M059J (cell line): ENCODE results near the gene ME1. TPM values are rescaled to one million over a fixed set of nuclear protein-coding genes. Genes with fewer than 3 reads are reported as not detected.
A peak's percentile ranks its signal among the peaks of the same experiment; 100 is the strongest.
"Not testable (repeated sequence)": the region's sequence is repeated elsewhere in the genome, so short reads cannot be mapped to it uniquely, and the experiment has no call there.

Source experiments
- DNase-seq: peaks from one replicate; pipeline ENCODE4 v3.0.0-alpha.2; 2012; ENCODE audit warnings: low read depth
- total RNA-seq: library from RNA; depleted of rRNA; stranded (reverse); fragments of >200 nt; shearing (Covaris generic); gene quantifications from 2 replicates; pipeline ENCODE4 v1.2.3, GENCODE V29; 2014

Gene ME1
- total RNA-seq, 1 experiment from 2014 or later, result 11.6 TPM

DNA sequence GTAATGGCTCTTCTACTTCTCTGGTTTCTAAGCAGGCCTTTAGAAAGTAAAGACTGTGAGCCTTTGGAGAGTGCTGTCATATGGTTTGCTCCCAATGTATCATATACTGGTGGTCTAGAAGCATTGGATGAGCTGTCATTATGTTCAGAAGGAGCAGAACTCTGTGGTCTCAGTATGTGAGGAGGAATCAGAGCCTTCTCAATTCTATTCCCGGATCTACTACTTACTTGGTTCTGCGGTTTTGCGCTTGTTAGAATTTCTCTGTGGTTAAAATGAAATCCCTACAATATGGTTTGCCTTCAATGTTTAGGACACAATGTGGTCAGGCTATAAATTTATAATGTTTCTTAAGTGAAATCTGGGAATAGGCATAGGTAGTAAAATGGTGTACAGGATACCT lies 173.1 kb downstream of the ME1 start:
- DNase-seq, result peak; percentile 44

DNA sequence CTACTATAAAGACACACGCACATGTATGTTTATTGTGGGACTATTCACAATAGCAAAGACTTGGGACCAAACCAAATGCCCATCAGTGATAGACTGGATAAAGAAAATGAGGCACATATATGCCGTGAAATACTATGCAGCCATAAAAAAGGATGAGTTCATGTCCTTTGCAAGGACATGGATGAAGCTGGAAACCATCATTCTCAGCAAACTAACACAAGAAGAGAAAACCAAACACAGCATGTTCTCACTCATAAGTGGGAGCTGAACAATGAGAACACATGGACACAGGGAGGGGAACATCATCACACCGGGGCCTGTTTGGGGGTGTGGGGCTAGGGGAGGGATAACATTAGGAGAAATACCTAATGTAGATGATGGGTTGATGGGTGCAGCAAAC lies 174.1 kb downstream of the ME1 start:
- DNase-seq, result not testable (repeated sequence)

DNA sequence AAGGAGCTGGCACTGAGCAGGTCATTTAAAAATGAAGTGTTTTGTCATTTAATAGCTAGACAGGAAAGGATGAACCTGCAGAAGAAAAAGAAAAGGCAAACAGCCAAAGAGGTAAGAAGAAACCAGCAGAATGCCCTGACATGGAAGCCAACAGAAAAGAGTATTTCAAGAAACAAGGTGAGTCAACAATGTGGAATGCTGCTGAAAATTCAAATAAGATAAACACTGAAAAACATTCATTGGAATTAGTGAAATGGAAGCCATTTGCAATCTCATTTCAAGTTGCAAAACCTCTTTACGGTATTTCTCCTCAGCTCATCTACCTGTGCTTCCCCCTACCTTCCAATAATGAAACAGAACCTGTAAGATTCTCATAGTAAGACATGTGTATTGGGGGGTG lies 178.1 kb downstream of the ME1 start:
- DNase-seq, result peak; percentile 86

DNA sequence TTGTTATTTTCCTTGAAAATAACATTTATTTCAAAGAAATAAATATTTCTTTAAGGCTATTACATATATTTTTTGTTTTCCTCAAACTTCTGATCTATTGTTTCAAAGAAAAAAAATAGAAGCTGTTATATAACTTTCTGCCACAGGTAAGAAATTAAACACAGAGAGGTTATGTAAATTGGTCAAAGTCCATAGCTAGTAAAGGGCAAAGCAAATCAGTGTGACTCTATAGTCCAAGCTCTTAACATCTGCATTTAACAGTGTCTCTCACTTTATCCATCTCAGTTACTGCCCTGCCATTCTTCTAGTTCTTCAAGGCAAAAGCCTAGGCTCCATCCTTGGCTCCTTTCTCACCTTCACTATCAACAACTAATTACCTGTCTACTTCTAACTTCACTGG lies 180.6 kb downstream of the ME1 start:
- no peak for DNase-seq

DNA sequence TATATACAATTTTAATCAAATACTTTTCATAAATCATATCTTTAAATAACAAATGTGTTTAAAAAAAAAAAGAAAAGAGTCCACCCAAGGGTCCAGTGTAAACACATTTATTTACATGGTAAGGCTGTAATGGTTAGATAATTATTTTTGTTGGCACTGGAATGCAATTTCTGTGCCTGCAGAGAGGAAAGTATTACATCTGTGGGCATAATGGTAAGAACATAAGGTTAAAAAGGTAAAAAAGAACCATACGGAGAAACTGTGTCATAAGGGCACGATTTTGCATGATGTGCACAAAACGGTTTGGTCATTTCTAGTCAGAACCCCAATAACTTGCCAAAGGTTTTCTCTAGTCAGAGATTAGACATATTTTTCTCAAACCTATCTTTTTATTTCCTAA lies 183.4 kb downstream of the ME1 start:
- DNase-seq, result no peak

DNA sequence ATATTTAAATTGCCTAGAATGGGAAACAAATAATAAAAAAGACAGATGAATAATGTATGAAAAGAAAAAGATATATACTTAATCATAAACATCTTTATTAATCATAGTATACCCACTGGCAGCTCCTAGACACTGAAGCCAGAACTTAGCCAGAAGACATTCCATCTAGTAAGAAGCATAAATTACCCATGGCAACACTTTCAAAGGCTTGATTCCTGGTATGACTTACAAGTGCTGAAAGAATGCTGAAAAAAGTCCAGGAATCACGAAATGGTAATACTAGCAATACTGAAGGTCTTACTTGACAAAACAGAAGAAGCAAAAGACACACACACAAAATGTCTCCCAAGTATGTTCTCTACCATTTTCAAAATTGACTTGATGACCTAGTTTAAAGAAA lies 199.7 kb downstream of the ME1 start:
- DNase-seq, result peak; percentile 9

DNA sequence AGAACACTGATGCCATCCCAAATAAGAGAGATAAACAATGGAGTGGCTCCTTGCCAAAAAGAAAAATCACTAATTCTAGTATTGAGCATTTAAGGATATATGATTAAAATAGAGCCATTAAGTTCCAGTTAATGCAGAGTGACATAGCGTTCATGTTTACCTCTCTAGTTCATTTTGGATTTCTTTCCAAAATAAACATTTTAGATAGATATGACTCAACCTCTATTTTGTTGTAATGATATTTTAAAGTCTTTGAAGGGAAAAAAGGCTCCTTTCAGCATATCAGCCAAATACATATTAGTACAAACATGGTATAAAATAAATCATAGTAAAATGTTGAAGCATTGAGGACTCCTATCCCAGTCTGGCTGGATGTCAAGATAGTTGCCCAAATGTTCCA lies 204.3 kb downstream of the ME1 start:
- DNase-seq, result no peak

DNA sequence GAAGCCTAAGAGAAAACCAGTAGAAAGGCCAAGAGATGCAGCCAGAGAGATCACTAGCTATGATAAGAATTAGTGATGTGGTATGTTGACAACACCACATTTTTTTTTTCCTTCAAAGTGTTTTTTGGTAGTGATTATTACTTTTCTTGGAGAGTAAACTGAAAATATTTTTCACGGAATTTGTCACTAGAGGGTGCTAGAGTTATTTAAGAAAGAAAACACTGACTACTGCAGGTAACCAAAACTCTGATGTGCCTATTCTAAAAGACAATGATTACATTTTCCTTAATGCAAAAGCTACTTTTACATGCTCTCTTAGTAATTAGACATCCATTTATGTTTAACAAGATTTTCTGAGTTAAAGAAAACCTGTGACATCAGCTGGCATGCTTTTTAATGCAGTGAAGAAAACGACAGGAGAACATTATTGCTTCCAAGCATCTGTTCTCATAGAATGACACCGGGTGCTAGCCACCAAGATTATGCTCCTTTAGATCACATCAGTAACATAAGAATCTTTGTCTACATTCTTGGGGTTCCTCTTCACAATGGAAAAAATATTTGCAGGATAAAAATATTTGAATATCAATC lies 208.9 kb downstream of the ME1 start:
- peak; percentile 56 for DNase-seq

DNA sequence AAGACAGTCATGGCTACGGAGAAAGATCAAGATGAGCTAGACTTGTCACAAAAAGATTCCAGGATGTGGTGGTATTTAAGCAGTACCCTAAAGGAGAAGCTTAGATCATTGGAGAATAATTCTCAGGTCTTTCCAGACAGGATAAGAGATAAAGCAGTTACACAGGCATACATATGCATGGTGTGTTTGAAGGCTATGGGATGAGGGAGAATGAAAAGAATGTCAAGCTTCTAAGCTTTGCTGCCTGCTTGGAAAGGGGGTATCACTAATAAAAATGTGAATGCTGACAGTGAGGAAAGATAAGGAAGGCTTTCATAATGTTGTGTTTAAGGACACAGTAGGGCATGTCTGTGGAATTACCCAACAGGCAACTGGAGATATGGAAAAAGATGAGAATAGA lies 209.6 kb downstream of the ME1 start:
- no peak for DNase-seq

DNA sequence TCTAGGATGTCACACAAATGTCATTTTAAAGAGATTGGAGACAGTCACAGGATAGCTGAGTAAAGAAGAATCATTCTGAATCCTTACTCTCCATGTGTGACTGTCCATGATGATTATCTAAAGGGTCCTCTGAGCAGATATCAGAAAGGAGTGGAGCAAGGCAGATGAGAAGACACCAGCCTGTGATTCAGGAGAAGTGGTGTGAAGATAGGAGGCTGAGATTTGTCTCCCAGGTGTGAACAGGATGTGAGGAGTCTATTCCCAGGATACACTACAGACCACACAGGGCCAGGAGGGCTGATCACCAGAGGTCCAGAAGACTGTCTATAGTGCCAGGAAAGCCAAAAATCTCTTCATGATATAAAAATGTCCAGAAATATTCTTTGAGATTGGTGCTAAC lies 210.7 kb downstream of the ME1 start:
- no peak for DNase-seq

DNA sequence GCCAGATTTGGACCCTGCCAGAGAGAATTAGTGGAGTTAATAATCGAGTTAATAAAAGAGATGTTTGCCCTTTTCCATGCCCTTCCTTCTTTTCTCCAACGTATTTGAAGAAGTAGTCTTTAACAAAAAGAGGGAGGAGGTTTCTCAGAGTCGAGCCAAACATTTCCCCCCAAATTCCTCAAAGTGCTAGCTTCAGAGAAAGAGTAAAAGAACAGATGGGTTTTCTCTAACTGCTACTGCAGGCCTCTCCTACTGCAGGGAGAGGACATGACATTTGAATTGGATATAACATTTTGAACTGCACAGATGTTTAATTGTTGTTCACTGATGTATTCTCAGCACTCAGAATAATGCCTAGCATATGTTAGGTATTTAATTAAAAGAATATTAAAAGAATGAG lies 212.2 kb downstream of the ME1 start:
- DNase-seq, result no peak

DNA sequence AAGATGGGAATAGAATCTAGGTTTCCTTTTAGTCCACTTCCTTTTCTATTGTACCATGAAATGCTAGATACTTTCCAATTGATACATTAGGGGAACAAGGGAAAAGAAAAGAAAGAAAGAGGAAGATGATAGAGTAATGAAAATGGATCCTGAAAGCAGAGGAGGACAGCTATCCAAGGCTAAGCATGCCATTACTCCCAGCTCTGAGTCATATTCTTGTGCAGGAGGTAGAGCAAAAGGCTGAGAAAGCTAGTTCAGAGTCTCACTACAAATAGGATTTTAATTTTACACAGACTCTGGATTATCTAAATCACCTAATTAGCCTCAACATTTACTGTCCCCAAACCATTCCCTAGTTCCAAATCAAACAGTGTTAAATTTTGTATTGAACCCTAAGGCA lies 214.0 kb downstream of the ME1 start:
- DNase-seq, result no peak

DNA sequence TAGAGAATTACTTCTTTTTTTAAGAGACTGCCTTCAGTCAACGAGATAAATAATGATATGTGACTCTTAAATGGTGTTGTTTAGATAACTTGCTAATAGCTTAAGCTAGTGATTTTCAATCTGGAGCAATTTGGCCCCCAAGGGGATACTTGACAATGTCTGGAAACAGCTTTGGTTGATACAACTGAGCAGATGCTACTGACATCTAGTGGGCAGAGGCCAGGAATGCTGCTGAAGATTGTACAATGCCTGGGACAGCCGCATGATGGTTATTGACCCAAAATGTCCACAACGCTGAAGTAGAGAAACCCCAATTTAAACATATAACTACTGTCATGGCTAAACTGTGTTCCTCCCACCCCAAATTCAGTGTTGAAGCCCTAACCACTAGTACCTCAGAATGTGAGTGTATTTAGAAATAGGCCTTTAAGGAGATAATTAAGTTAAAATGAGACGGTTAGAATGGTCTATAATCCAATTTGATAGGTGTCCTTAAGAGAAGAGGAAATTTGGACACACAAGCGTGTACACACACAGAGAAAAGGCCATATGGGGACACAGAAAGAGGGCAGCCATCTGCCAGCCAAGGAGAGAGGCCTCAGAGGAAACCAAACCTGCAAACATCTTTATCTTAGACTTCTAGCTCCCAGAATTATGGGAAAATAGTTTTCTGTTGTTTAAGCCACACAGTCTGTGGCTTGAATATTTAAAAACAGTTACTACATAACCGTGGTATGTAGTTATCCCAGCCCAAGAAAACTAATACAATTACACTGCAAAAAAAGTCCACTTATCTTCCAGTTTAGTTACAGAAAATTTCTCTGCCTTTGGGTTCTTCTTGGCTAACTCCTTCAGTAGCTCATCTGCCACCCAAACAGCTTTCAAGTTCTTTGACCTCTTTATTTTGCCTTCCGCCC lies 215.5 kb downstream of the ME1 start:
- peak; percentile 81 for DNase-seq

DNA sequence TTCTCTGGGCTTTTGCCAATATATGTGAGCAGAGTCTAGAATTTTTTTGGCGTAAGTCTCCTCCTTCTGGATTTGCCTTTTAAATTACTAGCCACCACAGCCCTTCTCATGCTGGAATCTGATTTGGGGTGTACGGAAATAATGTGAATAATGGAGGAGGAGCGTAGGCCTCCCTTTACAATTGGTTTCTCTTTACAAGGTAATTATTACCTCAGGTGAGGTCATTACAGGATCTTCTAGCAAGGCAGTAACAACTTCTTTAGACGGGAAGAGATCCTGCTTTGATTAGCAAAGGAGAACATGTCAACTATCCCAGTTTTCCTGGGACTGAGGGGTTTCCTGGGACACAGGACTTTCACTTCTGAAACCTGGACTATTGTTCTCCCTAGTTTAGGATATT lies 228.8 kb downstream of the ME1 start:
- DNase-seq, result no peak

DNA sequence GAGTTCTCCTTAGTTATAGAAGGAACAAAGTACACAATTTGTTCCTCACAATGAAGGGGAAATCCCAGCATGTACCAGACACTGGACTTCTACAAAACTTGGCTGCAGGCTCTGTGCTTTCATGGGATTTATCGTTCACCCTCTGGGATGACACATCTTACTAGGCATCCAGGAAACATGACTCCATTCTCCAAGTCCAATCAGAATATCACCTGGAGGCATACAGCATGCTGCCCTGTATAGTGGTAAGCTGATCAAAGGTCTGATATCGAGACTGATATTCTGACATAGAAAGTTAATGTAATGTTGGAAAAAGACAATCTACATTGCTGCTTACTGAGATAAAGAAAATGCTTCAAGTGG lies 231.0 kb downstream of the ME1 start:
- DNase-seq, result peak; percentile 93

DNA sequence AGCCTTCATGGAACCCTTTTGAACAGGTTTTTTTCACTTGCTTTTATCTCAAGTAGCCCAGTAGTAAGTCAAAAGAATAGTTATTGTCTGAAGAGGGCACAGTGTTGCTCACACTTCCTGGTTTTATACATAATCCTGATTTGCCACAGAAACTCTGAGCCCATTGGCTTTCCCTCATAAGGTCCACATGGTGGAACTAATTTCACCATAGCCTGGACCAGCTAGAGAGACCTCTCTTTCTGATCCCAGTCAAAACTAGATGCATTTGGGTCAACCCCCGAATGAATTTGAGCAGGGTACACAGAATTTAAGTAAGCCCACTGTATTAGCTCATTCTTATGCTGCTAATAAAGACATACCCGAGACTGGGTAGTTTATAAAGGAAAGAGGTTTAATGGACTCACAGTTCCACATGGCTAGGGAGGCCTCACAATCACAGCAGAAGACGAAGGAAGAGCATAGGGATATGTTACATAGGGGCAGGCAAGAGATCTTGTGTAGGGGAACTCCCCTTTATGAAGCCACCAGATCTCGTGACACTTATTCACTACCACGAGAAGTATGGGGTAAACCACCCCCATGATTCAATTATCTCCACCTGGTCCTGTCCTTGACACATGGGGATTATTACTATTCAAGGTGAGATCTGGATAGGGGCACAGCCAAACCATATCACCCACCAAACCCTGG lies 231.5 kb downstream of the ME1 start:
- no peak for DNase-seq

DNA sequence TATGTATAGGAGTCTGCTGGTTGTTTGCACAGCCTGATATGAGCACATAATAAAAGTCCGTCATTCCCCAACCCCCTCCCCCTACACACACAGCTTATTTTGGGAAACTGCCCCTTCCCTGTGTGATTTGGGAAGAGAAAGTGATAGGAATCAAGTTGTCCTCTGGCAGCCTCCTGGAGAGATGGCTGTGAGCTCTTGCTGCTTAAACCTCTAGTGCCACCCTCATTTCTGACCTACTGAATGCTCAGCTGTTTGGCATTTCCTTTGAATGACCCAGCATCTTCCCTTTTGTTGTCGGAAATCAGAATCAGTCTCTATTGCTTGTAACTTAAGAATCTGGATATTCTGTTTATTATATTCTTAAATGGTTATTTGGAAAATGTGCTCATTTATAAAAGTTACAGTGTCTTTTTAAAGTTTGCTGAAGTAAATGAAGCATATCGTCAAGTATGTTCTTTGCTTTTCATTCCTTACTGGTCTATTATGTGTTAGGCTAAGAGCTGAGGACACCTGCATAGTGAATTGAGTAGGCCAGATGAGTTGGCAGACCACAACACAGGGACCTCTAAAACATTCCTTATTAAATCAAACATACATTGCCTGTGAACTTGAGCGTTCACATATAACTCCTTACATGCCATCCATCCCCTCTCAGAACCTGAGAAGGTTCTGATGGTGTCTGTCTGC lies 232.2 kb downstream of the ME1 start:
- DNase-seq, result peak; percentile 77

DNA sequence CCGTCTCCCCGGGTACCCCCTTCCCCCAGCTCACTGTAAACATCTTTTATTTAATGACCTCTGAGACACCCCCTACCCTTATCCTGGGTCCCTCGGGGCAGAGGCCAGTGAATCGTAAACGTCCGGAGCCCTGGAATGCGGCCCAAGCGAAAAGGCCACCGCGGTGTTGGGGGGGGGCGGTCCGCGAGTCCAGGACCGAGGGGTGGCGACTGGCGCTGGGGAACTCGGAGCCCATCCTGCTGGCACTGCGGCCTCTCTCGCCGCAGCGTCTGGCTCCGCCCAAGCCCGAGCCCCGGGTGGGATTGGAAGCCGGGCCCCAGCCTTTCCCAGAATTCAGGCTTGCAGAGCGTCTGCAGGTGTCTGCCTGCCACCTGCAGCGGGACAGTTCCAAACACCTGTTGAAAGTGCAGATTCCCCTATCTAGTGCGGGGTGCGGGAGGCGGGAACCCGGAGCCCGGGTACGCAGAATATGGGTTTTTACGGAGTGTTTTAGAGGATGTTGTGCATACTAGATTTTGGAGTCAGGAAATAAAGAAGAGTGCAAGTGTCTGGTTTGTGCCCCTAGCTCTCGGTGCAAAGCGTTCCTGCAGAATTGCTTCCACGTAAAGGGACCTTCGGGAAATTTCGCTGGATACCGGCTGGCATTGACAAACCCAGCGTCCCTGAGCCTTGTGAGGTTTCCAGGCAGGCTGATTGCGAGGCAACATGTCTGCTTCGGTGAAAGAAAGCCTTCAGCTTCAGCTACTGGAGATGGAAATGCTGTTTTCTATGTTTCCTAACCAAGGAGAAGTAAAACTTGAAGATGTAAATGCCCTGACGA lies 236.9 kb downstream of the ME1 start:
- peak; percentile 51 for DNase-seq

DNA sequence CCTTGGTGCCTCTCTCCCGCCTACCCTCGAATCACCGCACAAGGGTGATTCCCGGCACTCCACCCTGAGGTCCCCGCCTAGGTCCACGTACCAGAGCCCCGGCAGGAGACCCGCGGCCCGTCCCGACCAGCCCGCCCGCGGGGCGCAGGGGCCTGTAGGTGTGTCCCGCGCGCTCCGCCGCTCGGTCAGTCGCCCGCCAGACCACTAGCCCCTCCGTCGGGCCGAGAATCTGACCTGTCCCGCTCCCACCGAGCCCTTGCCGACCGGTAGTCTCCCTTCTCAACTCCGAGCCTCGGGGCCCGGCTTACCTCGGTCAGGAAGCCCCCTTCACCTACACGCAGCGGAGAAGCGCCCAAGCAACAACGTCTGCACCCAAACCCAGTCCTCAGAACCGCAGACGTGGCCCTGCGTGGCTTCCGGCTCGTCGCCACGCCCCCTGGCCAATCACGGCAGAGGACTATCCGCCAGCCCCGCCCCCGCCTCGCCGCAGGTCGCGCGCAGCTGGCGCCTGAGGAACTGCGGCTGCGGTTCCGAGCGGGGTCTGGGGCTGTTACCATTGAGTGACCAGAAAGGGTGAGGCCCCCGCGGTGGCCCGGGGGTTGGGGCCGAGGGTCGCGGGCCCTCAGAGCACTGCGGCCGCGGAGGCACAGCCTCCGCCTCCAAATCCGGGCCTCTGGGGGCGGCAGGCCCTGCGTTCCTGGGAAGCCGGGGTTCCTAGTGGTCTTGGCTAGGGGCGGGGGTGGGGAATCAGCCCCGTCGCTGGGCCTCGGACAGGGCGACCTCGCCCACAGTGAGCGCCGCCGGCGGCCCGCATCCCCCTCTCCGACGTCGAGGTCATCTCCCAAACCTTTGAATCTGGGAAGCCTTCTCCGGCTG lies 237.7 kb downstream of the ME1 start, which contains the start of the genes PGM3 and RWDD2A:
Gene PGM3, minus strand, starts transcription at position 395 of the 876 bp plus-strand sequence. CDS start 2,253 bp downstream, outside the sequence.
Gene RWDD2A, plus strand, starts transcription at position 487 of the 876 bp plus-strand sequence. CDS start 1,095 bp downstream, outside the sequence.
- peak; percentile 89 for DNase-seq

DNA sequence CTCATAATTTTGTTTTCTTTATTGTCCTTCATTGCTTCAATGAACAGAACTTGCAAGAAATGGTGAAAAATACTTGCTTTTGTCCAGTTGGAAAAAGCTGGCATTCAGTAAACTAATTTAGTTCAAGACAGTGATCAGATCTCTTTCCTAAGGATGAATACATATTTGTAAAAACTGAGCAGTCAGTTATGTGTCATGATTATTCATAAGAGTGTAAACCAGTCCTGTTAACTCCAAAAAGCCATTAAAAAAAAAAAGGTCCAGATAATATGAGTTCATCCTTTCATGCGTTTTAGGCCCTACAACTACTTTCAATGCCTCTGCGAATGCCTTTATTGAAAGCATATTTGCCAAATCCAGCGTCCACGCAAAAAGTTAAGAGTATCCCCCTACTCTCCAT lies 238.4 kb downstream of the ME1 start:
- DNase-seq, result no peak
